Measurements from ENCODE around the gene ZNF195.
"Not testable (repeated sequence)": the region's sequence is repeated elsewhere in the genome, so short reads cannot be mapped to it uniquely, and the experiment has no call there.

The ZNF195 gene

DNA sequence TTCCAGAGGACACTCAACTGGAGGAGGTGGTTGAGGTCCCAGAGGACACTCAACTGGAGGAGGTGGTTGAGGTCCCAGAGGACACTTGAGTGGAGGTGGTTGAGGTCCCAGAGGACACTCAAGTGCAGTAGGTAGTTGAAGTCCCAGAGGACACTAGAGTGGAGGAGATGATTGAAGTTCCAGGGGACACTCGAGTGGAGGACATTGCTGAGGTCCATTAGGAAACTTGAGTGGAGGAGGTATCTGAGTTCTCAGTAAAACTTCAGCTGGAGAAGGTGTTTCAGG, 39.7 kb downstream of the ZNF195 start:
- no peak overlapping the region for H3K4me3 ChIP-seq (ENCODE audit: low read length)
- no peak for DNase-seq (ENCODE audit: low read depth)
- TF ChIP-seq, protein P1, sequence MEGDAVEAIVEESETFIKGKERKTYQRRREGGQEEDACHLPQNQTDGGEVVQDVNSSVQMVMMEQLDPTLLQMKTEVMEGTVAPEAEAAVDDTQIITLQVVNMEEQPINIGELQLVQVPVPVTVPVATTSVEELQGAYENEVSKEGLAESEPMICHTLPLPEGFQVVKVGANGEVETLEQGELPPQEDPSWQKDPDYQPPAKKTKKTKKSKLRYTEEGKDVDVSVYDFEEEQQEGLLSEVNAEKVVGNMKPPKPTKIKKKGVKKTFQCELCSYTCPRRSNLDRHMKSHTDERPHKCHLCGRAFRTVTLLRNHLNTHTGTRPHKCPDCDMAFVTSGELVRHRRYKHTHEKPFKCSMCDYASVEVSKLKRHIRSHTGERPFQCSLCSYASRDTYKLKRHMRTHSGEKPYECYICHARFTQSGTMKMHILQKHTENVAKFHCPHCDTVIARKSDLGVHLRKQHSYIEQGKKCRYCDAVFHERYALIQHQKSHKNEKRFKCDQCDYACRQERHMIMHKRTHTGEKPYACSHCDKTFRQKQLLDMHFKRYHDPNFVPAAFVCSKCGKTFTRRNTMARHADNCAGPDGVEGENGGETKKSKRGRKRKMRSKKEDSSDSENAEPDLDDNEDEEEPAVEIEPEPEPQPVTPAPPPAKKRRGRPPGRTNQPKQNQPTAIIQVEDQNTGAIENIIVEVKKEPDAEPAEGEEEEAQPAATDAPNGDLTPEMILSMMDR (conservative IDR thresholded peaks at IDR 0.05; ENCODE audit: low read length) = no peak

DNA sequence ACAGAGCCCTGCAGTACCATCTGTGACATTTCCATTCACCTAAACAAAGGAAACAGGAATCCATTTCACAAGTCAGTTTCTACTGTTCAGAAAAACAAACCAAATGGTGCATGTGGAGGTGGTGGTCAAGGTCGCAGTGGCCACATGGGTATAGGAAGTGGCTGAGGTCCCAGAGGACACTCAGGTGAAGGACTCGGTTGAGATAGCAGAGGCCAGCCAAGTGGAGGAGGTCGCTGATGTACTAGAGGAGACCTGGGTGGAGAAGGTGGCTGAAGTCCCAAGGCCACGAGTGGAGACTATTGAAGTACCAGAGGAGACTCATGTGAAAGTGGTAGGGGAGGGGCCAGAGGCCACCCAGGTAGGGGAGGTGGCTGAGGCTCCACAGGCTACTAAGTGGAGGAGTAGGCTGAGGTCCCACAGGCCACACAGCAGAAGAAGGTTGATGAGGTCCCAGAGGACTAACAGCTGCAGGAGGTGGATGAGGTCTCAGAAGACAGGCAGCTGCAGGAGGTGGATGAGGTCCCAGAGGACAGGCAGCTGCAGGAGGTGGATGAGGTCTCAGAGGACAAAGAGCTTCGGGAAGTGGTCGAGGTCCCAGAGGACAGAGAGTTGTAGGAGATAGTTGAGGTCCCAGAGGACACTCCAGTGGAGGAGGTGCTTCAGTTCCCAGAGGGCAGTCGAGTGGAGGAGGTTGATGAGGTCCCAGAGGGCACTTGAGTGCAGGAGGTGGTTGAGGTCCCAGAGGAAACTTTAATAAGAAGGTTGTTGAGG, 40.2 kb downstream of the ZNF195 start:
- TF ChIP-seq, protein P1 (conservative IDR thresholded peaks at IDR 0.05; ENCODE audit: low read length) = no peak
- DNase-seq (ENCODE audit: low read depth) = no peak
- H3K4me3 ChIP-seq (ENCODE audit: low read length) = no peak overlapping the region

DNA sequence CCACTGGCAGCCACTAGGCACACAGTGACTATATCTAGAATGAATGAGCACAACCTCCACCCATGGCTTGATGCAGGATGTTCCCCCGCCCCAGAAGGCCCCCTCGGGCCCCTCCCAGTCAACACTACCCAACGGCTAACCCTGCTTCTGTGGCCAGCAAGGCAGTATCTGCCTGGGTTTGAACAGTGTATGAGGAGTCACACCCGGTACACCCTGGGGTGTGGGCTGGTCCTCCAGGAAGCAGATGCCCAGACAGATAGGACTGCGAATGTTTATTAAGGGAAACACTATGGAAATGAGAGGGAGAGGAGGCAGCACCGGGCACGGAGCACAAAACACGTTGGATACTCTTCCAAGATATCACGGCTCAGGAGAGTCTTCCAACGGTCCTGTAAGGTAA, 42.5 kb downstream of the ZNF195 start:
- DNase-seq (ENCODE audit: low read depth); H3K4me3 ChIP-seq (ENCODE audit: low read length): not testable (repeated sequence)

DNA sequence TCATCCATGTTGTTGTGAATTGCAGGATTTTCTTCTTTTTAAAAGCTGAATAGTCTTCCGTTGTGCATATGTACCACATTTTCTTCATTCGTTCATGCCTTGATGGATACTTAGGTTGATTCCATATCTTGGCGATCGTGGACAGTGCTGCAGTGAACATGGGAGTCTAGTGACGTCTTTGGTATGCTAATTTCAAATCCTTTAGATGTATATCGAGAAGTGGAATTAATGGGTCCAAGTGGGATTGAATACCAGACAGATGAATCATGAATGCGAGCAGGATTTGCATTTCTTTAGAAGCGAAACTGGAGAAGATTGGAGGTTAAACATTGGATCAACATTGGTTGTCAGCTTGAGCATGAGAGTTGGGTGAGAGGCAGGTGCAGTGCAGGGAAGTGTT, 45.8 kb downstream of the ZNF195 start:
- not testable (repeated sequence) for DNase-seq (ENCODE audit: low read depth); H3K4me3 ChIP-seq (ENCODE audit: low read length)

DNA sequence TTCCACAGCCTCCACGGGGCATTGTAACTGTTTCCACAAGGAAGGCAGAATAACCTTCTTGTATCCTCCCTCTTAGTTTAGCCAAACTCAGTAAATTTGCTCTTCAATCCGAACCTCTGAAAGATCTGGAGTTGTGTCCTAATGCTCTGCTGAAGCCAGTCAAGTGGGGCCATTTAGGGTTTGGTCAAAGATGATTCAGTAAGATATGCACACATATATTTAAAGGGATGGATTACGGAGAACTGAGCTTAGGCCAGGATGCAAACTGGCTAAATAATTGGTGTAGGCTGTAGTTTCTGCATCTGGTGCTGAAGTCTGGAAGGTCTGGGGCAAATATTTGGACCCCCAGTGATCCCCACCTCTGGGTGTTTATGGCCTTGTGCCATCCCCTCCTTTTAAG, 47.9 kb downstream of the ZNF195 start:
- not testable (repeated sequence) for H3K4me3 ChIP-seq (ENCODE audit: low read length); DNase-seq (ENCODE audit: low read depth)

DNA sequence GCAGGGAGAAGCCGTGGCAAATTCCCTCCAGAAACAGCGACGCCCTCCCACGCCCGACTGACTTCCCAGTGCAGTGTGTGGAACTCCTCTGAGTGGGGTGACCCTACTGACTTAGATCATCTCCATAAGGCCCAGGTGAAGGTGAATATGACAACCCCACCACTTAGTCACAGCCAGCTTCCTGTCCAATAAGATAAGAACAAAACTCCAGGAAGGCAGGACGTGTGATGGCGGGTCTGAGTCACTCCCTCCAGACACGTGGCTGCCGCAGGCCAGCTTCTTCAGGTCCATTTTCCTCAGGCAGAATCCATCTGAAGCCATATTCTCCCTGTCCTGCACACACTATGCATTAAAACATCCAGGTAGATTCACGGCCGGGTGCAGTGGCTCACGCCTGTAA, 48.9 kb downstream of the ZNF195 start:
- not testable (repeated sequence) for H3K4me3 ChIP-seq (ENCODE audit: low read length); DNase-seq (ENCODE audit: low read depth)

DNA sequence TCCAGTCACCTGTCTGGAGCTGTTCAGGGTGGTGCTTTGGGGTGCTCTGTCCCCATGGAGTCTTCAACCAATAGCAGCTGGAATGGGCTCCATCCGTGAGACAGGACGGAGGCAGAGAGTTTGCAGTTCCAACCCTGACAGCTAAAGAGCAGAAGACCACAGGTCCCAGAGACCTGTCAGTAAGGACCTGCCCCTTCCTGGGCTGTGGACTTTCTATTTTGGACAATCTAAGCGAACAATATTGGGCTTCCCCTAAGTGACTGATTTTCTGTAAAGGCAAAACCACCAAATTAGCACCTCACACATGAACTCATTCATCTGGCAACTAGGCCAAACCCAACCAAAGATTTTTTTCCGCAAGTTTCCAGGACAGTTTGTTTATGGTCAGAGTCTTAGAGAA, 50.4 kb downstream of the ZNF195 start:
- H3K4me3 ChIP-seq (ENCODE audit: low read length); DNase-seq (ENCODE audit: low read depth): not testable (repeated sequence)

DNA sequence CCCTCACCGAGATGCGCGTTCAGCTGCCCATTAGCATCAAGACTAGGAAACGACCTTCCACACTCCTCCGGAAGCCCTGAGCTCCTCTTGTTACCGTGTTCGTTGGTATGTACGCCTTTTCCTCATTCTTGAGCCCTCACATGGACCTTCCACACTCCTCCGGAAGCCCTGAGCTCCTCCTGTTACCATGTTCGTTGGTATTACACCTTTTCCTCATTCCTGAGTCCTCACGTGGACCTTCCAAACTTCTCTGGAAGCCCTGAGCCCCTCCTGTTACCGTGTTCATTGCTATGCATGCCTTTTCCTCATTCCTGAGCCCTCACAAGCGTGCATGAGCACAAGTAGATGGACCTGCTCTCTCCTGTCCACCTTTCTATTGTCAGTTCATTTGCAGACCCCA, 52.5 kb downstream of the ZNF195 start:
- not testable (repeated sequence) for H3K4me3 ChIP-seq (ENCODE audit: low read length); DNase-seq (ENCODE audit: low read depth)

DNA sequence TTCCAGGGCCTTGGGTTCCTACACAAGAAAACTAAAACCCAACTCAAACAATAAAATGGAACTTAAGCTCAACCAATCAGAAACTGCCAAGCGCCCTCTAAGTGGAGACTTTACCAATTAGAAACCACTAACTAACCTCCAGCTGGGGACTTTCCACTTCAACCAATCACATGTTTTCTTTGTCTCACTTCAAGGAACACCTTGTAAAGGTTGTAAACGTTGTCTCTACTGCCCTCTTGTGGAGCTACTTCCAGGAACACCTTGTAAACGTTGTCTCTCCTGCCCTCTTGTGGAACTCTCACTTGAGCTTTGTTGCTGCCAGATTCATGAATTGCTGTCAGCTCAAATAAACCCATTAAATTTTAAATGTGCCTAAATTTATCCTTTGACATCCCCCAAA, 54.2 kb downstream of the ZNF195 start:
- DNase-seq (ENCODE audit: low read depth); H3K4me3 ChIP-seq (ENCODE audit: low read length): not testable (repeated sequence)

Data from AG10803 (cell line).